SK-MEL-5 (cell line): ENCODE data around the gene SF3A1. TPM values are rescaled to one million over a fixed set of nuclear protein-coding genes. Genes with fewer than 3 reads are reported as not detected.
A peak's percentile ranks its signal among the peaks of the same experiment; 100 is the strongest.

Experiments
- DNase-seq: peaks from one replicate; pipeline ENCODE4 v3.0.0-alpha.2; 2016; ENCODE audit warnings: low read depth, low spot score
- in situ Hi-C: cut with HindIII; loops from 2 replicates; pipeline ENCODE4 v1.10.0; 2016; ENCODE audit warnings: low sequenced_read_pairs, high pct_unique_total_duplicates, low pct_unique_long_range_greater_than_20kb
- total RNA-seq: library from RNA; depleted of rRNA; stranded (reverse); fragments of >200 nt; shearing (Covaris generic); gene quantifications from 2 replicates; pipeline ENCODE4 v1.2.3, GENCODE V29; 2014

Gene SF3A1
- total RNA-seq, 1 experiment from 2014 or later, result 54.6 TPM

- DNase-seq, result no peak
- in situ Hi-C loops, result no loop called here
Measured at GRCh38 chr22:30335236-30335635, 21.5 kb downstream of the SF3A1 start.

GRCh38 chr22:30334646-30335045, 22.0 kb downstream of the SF3A1 start:
- DNase-seq, result no peak
- in situ Hi-C loops, result no loop called here

GRCh38 chr22:30333707-30334087, 23.0 kb downstream of the SF3A1 start:
- in situ Hi-C loops, result no loop called here
- no peak for DNase-seq

- peak; percentile 91 for DNase-seq
- in situ Hi-C loops, result no loop called here
Measured at GRCh38 chr22:30332994-30333706, 23.5 kb downstream of the SF3A1 start.

- peak; percentile 99 for DNase-seq
- in situ Hi-C loops, result no loop called here
Measured at GRCh38 chr22:30332551-30332950, 24.1 kb downstream of the SF3A1 start.

- in situ Hi-C loops, result loop anchor here (10.0 kb wide), 1 partner anchor 96 kb away; the partner anchor contains the start of gene MTFP1
- DNase-seq, result no peak
Measured at GRCh38 chr22:30328466-30329049, 28.1 kb downstream of the SF3A1 start.

GRCh38 chr22:30327864-30328345, 28.8 kb downstream of the SF3A1 start:
- peak; percentile 38 for DNase-seq
- in situ Hi-C loops, result loop anchor here (10.0 kb wide), 1 partner anchor 97 kb away; the partner anchor contains the start of gene MTFP1

GRCh38 chr22:30326706-30327362, 29.9 kb downstream of the SF3A1 start, which contains the start of gene TBC1D10A:
TSS of gene TBC1D10A (minus strand) at chr22:30326941. CDS start at chr22:30326881, 60 bp downstream.
- in situ Hi-C loops, result loop anchor here (10.0 kb wide), 1 partner anchor 98 kb away; the partner anchor contains the start of gene MTFP1

GRCh38 chr22:30326255-30326705, 30.4 kb downstream of the SF3A1 start:
- in situ Hi-C loops, result loop anchor here (10.0 kb wide), 1 partner anchor 99 kb away; the partner anchor contains the start of gene MTFP1
- DNase-seq, result peak; percentile 48

More at GRCh38 chr22:30326706-30327362, 29.9 kb downstream of the SF3A1 start, which contains the start of gene TBC1D10A:
- DNase-seq, result peak; percentile 89

GRCh38 chr22:30325724-30326254, 30.9 kb downstream of the SF3A1 start:
- no peak for DNase-seq
- in situ Hi-C loops, result loop anchor here (10.0 kb wide), 1 partner anchor 99 kb away; the partner anchor contains the start of gene MTFP1

- in situ Hi-C loops, result loop anchor here (10.0 kb wide), 1 partner anchor 100 kb away; the partner anchor contains the start of gene MTFP1
- DNase-seq, result peak; percentile 86
Measured at GRCh38 chr22:30325065-30325720, 31.5 kb downstream of the SF3A1 start.

- no peak for DNase-seq
- in situ Hi-C loops, result loop anchor here (10.0 kb wide), 1 partner anchor 101 kb away; the partner anchor contains the start of gene MTFP1
Measured at GRCh38 chr22:30324014-30324730, 32.5 kb downstream of the SF3A1 start.

- in situ Hi-C loops, result loop anchor here (10.0 kb wide), 1 partner anchor 102 kb away; the partner anchor contains the start of gene MTFP1
- DNase-seq, result no peak
Measured at GRCh38 chr22:30323246-30323645, 33.4 kb downstream of the SF3A1 start.

GRCh38 chr22:30321461-30321860, 35.2 kb downstream of the SF3A1 start:
- DNase-seq, result no peak
- in situ Hi-C loops, result loop anchor here (10.0 kb wide), 1 partner anchor 103 kb away; the partner anchor contains the start of gene MTFP1

GRCh38 chr22:30320021-30320556, 36.6 kb downstream of the SF3A1 start:
- DNase-seq, result no peak
- in situ Hi-C loops, result loop anchor here (10.0 kb wide), 1 partner anchor 105 kb away; the partner anchor contains the start of gene MTFP1

GRCh38 chr22:30318799-30319419, 37.8 kb downstream of the SF3A1 start:
- in situ Hi-C loops, result no loop called here
- DNase-seq, result peak; percentile 93
